ENCODE results near the gene UBL4B.

Gene UBL4B

DNA sequence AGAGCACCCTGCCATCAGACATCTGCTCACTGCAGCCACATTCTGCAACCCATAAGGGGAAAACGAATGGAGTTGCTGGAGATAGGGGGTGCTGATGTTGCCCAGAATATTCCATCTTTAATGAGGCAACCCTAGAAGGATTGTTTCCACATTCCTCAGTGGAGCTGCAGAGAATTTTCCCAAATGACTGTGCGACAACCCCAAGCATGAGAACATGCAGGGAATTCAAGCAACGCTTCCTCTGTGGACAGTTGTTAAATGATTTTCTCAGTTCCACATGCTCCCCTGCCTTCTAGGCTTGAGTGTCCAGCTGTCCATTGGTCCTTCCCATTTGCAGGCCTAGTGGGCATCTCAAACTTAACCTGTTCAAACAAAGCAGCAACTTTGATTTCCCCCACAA is 20.5 kb upstream of the UBL4B start:
- H3K9me3 ChIP-seq (ENCODE audit: control insufficient read depth, insufficient read depth, low read depth, low read length) = no peaks in the 10 kb centered on the region
- no peaks in the 10 kb centered on the region for H3K4me1 ChIP-seq (ENCODE audit: control insufficient read depth, insufficient read depth, low read length)
- H3K4me3 ChIP-seq (ENCODE audit: low read depth, low read length) = no peak overlapping the region
- H3K27ac ChIP-seq (ENCODE audit: extremely low read depth, low read depth, low read length) = no peak overlapping the region
- CTCF ChIA-PET = interaction anchor here (0.7 to 6.8 kb wide), 7 partner anchors 10 to 493 kb away, joined by 3 to 182 read pairs (median 4); no protein-coding TSS in a partner anchor
- H3K36me3 ChIP-seq (ENCODE audit: control insufficient read depth in 2 of 2, insufficient read depth in 1 of 2, low read length in 2 of 2) = no peaks in the 10 kb centered on the region
- TF ChIP-seq, protein P1, sequence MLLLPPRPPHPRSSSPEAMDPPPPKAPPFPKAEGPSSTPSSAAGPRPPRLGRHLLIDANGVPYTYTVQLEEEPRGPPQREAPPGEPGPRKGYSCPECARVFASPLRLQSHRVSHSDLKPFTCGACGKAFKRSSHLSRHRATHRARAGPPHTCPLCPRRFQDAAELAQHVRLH (tag by site-specific recombination; IDR thresholded peaks at IDR 0.05) = no peak
- no peak for TF ChIP-seq ZNF404 (tag by site-specific recombination; IDR thresholded peaks at IDR 0.05)
- no peak for TF ChIP-seq ZNF37A (tag by site-specific recombination; IDR thresholded peaks at IDR 0.05)
- no peak for TF ChIP-seq ZNF549 (tag by site-specific recombination; IDR thresholded peaks at IDR 0.05)
- TF ChIP-seq KLF7 (tag by site-specific recombination; IDR thresholded peaks at IDR 0.05; ENCODE audit: borderline replicate concordance) = no peak
- TF ChIP-seq, protein P2, sequence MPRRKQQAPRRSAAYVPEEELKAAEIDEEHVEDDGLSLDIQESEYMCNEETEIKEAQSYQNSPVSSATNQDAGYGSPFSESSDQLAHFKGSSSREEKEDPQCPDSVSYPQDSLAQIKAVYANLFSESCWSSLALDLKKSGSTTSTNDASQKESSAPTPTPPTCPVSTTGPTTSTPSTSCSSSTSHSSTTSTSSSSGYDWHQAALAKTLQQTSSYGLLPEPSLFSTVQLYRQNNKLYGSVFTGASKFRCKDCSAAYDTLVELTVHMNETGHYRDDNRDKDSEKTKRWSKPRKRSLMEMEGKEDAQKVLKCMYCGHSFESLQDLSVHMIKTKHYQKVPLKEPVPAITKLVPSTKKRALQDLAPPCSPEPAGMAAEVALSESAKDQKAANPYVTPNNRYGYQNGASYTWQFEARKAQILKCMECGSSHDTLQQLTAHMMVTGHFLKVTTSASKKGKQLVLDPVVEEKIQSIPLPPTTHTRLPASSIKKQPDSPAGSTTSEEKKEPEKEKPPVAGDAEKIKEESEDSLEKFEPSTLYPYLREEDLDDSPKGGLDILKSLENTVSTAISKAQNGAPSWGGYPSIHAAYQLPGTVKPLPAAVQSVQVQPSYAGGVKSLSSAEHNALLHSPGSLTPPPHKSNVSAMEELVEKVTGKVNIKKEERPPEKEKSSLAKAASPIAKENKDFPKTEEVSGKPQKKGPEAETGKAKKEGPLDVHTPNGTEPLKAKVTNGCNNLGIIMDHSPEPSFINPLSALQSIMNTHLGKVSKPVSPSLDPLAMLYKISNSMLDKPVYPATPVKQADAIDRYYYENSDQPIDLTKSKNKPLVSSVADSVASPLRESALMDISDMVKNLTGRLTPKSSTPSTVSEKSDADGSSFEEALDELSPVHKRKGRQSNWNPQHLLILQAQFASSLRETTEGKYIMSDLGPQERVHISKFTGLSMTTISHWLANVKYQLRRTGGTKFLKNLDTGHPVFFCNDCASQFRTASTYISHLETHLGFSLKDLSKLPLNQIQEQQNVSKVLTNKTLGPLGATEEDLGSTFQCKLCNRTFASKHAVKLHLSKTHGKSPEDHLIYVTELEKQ (tag by site-specific recombination; IDR thresholded peaks at IDR 0.05; ENCODE audit: borderline replicate concordance) = no peak
- no peak for TF ChIP-seq YY2 (tag by site-specific recombination; IDR thresholded peaks at IDR 0.05)
- TF ChIP-seq, protein P3, sequence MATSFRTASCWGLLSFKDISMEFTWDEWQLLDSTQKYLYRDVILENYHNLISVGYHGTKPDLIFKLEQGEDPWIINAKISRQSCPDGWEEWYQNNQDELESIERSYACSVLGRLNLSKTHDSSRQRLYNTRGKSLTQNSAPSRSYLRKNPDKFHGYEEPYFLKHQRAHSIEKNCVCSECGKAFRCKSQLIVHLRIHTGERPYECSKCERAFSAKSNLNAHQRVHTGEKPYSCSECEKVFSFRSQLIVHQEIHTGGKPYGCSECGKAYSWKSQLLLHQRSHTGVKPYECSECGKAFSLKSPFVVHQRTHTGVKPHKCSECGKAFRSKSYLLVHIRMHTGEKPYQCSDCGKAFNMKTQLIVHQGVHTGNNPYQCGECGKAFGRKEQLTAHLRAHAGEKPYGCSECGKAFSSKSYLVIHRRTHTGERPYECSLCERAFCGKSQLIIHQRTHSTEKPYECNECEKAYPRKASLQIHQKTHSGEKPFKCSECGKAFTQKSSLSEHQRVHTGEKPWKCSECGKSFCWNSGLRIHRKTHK (tag by site-specific recombination; IDR thresholded peaks at IDR 0.05) = no peak
- TF ChIP-seq, protein P4, sequence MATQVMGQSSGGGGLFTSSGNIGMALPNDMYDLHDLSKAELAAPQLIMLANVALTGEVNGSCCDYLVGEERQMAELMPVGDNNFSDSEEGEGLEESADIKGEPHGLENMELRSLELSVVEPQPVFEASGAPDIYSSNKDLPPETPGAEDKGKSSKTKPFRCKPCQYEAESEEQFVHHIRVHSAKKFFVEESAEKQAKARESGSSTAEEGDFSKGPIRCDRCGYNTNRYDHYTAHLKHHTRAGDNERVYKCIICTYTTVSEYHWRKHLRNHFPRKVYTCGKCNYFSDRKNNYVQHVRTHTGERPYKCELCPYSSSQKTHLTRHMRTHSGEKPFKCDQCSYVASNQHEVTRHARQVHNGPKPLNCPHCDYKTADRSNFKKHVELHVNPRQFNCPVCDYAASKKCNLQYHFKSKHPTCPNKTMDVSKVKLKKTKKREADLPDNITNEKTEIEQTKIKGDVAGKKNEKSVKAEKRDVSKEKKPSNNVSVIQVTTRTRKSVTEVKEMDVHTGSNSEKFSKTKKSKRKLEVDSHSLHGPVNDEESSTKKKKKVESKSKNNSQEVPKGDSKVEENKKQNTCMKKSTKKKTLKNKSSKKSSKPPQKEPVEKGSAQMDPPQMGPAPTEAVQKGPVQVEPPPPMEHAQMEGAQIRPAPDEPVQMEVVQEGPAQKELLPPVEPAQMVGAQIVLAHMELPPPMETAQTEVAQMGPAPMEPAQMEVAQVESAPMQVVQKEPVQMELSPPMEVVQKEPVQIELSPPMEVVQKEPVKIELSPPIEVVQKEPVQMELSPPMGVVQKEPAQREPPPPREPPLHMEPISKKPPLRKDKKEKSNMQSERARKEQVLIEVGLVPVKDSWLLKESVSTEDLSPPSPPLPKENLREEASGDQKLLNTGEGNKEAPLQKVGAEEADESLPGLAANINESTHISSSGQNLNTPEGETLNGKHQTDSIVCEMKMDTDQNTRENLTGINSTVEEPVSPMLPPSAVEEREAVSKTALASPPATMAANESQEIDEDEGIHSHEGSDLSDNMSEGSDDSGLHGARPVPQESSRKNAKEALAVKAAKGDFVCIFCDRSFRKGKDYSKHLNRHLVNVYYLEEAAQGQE (tag by site-specific recombination; IDR thresholded peaks at IDR 0.05) = no peak
- TF ChIP-seq ZXDB (tag by site-specific recombination; IDR thresholded peaks at IDR 0.05) = no peak
- no peak for TF ChIP-seq GLIS2 (tag by site-specific recombination; IDR thresholded peaks at IDR 0.05)
- TF ChIP-seq ZNF677 (tag by site-specific recombination; IDR thresholded peaks at IDR 0.05) = no peak
- TF ChIP-seq ZFHX2 (tag by site-specific recombination; conservative IDR thresholded peaks at IDR 0.05) = no peak
- POLR2A ChIA-PET = no interaction called here

DNA sequence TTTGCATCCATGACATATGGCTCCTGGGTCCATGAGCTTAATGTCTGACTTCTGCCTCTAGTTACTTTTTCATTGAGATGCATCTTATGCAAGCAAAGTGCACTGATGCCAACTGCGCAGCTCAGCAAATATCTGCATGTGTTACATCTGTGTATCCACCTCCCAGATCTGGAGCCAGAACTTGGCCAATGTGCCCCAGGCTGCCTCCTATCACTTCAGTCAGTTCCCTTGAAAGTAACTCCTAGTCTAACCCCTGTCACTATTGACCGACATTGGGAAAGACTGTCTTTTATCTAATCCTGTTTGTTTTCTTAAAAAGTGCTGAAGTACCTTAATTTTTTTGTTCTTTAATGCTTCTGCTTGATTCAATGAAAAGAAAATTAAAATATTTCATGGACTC is 19.3 kb upstream of the UBL4B start:
- POLR2A ChIA-PET = no interaction called here
- CTCF ChIA-PET = interaction anchor here (0.7 to 6.8 kb wide), 3 partner anchors 9 to 39 kb away, joined by 3 to 182 read pairs (median 3); no protein-coding TSS in a partner anchor
- no peak overlapping the region for H3K27ac ChIP-seq (ENCODE audit: extremely low read depth, low read depth, low read length)
- TF ChIP-seq ZNF155 (tag by site-specific recombination; IDR thresholded peaks at IDR 0.05) (no peak), MYNN (tag by site-specific recombination; IDR thresholded peaks at IDR 0.05; ENCODE audit: borderline replicate concordance) (no peak), ZNF184 (tag by site-specific recombination; IDR thresholded peaks at IDR 0.05) (no peak), RBAK (tag by site-specific recombination; IDR thresholded peaks at IDR 0.05) (no peak), ZNF548 (tag by site-specific recombination; IDR thresholded peaks at IDR 0.05) (no peak), ZNF223 (tag by site-specific recombination; IDR thresholded peaks at IDR 0.05) (no peak), ZNF791 (tag by site-specific recombination; IDR thresholded peaks at IDR 0.05) (no peak), EGR2 (tag by site-specific recombination; IDR thresholded peaks at IDR 0.05; ENCODE audit: low read depth) (no peak), ZNF114 (tag by site-specific recombination; IDR thresholded peaks at IDR 0.05) (no peak)
- TF ChIP-seq, protein P5, sequence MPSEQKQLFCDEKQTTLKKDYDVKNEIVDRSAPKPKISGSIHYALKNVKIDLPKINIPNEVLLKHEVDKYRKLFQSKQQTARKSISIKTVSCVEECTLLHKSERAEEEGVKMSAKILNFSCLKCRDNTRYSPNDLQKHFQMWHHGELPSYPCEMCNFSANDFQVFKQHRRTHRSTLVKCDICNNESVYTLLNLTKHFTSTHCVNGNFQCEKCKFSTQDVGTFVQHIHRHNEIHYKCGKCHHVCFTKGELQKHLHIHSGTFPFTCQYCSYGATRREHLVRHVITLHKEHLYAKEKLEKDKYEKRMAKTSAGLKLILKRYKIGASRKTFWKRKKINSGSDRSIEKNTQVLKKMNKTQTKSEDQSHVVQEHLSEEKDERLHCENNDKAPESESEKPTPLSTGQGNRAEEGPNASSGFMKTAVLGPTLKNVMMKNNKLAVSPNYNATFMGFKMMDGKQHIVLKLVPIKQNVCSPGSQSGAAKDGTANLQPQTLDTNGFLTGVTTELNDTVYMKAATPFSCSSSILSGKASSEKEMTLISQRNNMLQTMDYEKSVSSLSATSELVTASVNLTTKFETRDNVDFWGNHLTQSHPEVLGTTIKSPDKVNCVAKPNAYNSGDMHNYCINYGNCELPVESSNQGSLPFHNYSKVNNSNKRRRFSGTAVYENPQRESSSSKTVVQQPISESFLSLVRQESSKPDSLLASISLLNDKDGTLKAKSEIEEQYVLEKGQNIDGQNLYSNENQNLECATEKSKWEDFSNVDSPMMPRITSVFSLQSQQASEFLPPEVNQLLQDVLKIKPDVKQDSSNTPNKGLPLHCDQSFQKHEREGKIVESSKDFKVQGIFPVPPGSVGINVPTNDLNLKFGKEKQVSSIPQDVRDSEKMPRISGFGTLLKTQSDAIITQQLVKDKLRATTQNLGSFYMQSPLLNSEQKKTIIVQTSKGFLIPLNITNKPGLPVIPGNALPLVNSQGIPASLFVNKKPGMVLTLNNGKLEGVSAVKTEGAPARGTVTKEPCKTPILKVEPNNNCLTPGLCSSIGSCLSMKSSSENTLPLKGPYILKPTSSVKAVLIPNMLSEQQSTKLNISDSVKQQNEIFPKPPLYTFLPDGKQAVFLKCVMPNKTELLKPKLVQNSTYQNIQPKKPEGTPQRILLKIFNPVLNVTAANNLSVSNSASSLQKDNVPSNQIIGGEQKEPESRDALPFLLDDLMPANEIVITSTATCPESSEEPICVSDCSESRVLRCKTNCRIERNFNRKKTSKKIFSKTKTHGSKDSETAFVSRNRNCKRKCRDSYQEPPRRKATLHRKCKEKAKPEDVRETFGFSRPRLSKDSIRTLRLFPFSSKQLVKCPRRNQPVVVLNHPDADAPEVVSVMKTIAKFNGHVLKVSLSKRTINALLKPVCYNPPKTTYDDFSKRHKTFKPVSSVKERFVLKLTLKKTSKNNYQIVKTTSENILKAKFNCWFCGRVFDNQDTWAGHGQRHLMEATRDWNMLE (tag by site-specific recombination; conservative IDR thresholded peaks at IDR 0.05; ENCODE audit: low read depth) = no peak

More for the DNA sequence above, 19.3 kb upstream of the UBL4B start:
- Histone ChIP-seq H3K9me3 (ENCODE audit: control insufficient read depth, insufficient read depth, low read depth, low read length) (no peaks in the 10 kb centered on the region), H3K36me3 (ENCODE audit: control insufficient read depth in 2 of 2, insufficient read depth in 1 of 2, low read length in 2 of 2) (no peaks in the 10 kb centered on the region), H3K4me1 (ENCODE audit: control insufficient read depth, insufficient read depth, low read length) (no peaks in the 10 kb centered on the region), H3K4me3 (ENCODE audit: low read depth, low read length) (no peak overlapping the region)

Measured in HEK293 (cell line).